H1 (cell line): ENCODE data around the gene CKM. TPM values are rescaled to one million over a fixed set of nuclear protein-coding genes. Genes with fewer than 3 reads are reported as not detected.

ENCODE experiments used
- POLR2AphosphoS5 ChIP-seq: IDR thresholded peaks from 2 replicates; pipeline ENCODE4 v1.6.1; 2011; ENCODE audit warnings: low read depth, low read length
- TCF12 ChIP-seq: IDR thresholded peaks from 2 replicates; pipeline ENCODE4 v1.6.1; 2011; ENCODE audit warnings: low read depth, mild to moderate bottlenecking, low read length
- polyA plus RNA-seq, 7 experiments: library from polyadenylated mRNA; depleted of rRNA in 3 of 7; stranded (reverse) in 5 of 7; unstranded in 2 of 7; fragments of >200 nt in 5 of 7; fragments of 200-250 nt in 2 of 7; gene quantifications; 1 replicate in 5 of 7; 2 replicates in 1 of 7; 4 replicates in 1 of 7; pipeline versions ENCODE4 v1.2.1 to v1.2.3, GENCODE V29; 2011 to 2013; ENCODE audit warnings: missing spikeins in 2 of 7, mixed read lengths in 2 of 7
- total RNA-seq: library from RNA; stranded (reverse); fragmentation: NEBNext Ultra II Directional; extraction: Animal tissue kit (Norgen Biotek cat#: 25700); gene quantifications from 2 replicates; pipeline ENCODE4 v1.2.1, GENCODE V29; 2021

The CKM gene
- total and polyA plus RNA-seq, 2 of the 8 experiments (the other 6 are each of a cell fraction or from before 2014, with no cell fraction given): 0.08 TPM; not detected in 1

- no peak for TF ChIP-seq TCF12
- no peak for TF ChIP-seq POLR2AphosphoS5
These were observed 17.0 kb upstream of the CKM start (continued) for GRCh38 chr19:45339629-45340028.
